A549 (cell line): ENCODE results near the gene RSPH10B.
"Not testable (repeated sequence)": the region's sequence is repeated elsewhere in the genome, so short reads cannot be mapped to it uniquely, and the experiment has no call there.

Source experiments
- CBX2 ChIP-seq: fragments of 200-600 bp; sonication (generic); IDR thresholded peaks from 2 replicates; pipeline ENCODE4 v1.6.1; 2016; ENCODE audit warnings: low read depth, mild to moderate bottlenecking, borderline replicate concordance
- HMGXB4 ChIP-seq: fragments of 250-450 bp; sonication (Bioruptor Pico); IDR thresholded peaks from 2 replicates; pipeline ENCODE4 v1.5.0; 2021; ENCODE audit warnings: mild to moderate bottlenecking, moderate library complexity, borderline replicate concordance
- KDM1A ChIP-seq: fragments of 200-600 bp; sonication (generic); IDR thresholded peaks from 2 replicates; pipeline ENCODE4 v1.6.1; 2016; ENCODE audit warnings: low read depth, mild to moderate bottlenecking
- PBX3 ChIP-seq: IDR thresholded peaks from 2 replicates; pipeline ENCODE4 v1.6.1; 2012
- PHF8 ChIP-seq: fragments of 200-600 bp; sonication (generic); IDR thresholded peaks from 2 replicates; pipeline ENCODE4 v1.6.1; 2016; ENCODE audit warnings: low read depth, mild to moderate bottlenecking, antibody characterized with exemption, moderate library complexity, borderline replicate concordance
- POLR2A ChIP-seq: IDR thresholded peaks from 2 replicates; pipeline ENCODE4 v1.6.1; 2012; ENCODE audit warnings: mild to moderate bottlenecking, low read length
- RAD21 ChIP-seq, 2 experiments: fragments of >200 bp in 1 of 2; sonication (Bioruptor Twin) in 1 of 2; formaldehyde crosslinking in 1 of 2; IDR thresholded peaks in 1 of 2; conservative IDR thresholded peaks in 1 of 2; 2 replicates in 1 of 2; 3 replicates in 1 of 2; pipeline ENCODE4 v1.6.1; 2012 to 2018; ENCODE audit warnings: inconsistent platforms in 1 of 2
- RCOR1 ChIP-seq: fragments of 150-350 bp; IDR thresholded peaks from 2 replicates; pipeline ENCODE4 v1.6.1; 2014; ENCODE audit warnings: antibody characterized with exemption, low read length, low read depth
- ZC3H11A ChIP-seq: fragments of 450-650 bp; IDR thresholded peaks from 2 replicates; pipeline ENCODE4 v1.6.1; 2014; ENCODE audit warnings: antibody characterized with exemption, mild to moderate bottlenecking
- TF ChIP-seq, protein P1 (sequence below): fragments of >200 bp; sonication (Bioruptor Twin); formaldehyde crosslinking; IDR thresholded peaks from 3 replicates; pipeline ENCODE4 v1.5.1; 2016
- TF ChIP-seq, protein P2 (sequence below): fragments of 200-600 bp; sonication (generic); IDR thresholded peaks from 2 replicates; pipeline ENCODE4 v1.6.1; 2016; ENCODE audit warnings: antibody characterized with exemption, mild to moderate bottlenecking, moderate library complexity
- TF ChIP-seq, protein P3 (sequence below): fragments of 150-350 bp; IDR thresholded peaks from 2 replicates; pipeline ENCODE4 v1.6.1; 2014; ENCODE audit warnings: low read depth, mild to moderate bottlenecking, low read length

DNA sequence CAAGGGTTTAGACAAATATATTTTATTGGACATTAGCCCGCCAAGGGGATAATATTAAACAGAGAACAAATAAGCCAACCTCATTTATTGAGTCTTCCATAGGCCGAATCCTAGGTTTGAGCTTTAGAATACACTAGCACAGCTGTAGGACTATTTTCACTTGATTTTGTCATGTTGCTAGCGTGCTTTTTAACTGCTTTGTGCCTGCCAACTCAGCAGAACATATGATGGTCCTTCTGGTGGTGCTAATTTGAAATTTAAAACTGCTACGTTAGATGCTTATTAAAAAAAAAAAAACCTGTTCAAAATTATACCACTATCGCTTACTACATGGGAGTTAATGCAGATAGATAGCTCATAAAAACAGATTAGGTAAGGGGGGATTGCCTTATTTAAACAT, 86.1 kb downstream of the RSPH10B start:
- not testable (repeated sequence) for TF ChIP-seq HMGXB4 (CRISPR knock-in tag); KDM1A; RCOR1; PHF8; ZC3H11A; POLR2A; RAD21 (conservative IDR thresholded peaks at IDR 0.05 in 1 of 2, IDR thresholded peaks at IDR 0.05 in 1 of 2); CBX2; PBX3
- TF ChIP-seq, protein P1, sequence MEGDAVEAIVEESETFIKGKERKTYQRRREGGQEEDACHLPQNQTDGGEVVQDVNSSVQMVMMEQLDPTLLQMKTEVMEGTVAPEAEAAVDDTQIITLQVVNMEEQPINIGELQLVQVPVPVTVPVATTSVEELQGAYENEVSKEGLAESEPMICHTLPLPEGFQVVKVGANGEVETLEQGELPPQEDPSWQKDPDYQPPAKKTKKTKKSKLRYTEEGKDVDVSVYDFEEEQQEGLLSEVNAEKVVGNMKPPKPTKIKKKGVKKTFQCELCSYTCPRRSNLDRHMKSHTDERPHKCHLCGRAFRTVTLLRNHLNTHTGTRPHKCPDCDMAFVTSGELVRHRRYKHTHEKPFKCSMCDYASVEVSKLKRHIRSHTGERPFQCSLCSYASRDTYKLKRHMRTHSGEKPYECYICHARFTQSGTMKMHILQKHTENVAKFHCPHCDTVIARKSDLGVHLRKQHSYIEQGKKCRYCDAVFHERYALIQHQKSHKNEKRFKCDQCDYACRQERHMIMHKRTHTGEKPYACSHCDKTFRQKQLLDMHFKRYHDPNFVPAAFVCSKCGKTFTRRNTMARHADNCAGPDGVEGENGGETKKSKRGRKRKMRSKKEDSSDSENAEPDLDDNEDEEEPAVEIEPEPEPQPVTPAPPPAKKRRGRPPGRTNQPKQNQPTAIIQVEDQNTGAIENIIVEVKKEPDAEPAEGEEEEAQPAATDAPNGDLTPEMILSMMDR = not testable (repeated sequence)
- TF ChIP-seq, protein P2, sequence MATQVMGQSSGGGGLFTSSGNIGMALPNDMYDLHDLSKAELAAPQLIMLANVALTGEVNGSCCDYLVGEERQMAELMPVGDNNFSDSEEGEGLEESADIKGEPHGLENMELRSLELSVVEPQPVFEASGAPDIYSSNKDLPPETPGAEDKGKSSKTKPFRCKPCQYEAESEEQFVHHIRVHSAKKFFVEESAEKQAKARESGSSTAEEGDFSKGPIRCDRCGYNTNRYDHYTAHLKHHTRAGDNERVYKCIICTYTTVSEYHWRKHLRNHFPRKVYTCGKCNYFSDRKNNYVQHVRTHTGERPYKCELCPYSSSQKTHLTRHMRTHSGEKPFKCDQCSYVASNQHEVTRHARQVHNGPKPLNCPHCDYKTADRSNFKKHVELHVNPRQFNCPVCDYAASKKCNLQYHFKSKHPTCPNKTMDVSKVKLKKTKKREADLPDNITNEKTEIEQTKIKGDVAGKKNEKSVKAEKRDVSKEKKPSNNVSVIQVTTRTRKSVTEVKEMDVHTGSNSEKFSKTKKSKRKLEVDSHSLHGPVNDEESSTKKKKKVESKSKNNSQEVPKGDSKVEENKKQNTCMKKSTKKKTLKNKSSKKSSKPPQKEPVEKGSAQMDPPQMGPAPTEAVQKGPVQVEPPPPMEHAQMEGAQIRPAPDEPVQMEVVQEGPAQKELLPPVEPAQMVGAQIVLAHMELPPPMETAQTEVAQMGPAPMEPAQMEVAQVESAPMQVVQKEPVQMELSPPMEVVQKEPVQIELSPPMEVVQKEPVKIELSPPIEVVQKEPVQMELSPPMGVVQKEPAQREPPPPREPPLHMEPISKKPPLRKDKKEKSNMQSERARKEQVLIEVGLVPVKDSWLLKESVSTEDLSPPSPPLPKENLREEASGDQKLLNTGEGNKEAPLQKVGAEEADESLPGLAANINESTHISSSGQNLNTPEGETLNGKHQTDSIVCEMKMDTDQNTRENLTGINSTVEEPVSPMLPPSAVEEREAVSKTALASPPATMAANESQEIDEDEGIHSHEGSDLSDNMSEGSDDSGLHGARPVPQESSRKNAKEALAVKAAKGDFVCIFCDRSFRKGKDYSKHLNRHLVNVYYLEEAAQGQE = not testable (repeated sequence)
- TF ChIP-seq, protein P3, sequence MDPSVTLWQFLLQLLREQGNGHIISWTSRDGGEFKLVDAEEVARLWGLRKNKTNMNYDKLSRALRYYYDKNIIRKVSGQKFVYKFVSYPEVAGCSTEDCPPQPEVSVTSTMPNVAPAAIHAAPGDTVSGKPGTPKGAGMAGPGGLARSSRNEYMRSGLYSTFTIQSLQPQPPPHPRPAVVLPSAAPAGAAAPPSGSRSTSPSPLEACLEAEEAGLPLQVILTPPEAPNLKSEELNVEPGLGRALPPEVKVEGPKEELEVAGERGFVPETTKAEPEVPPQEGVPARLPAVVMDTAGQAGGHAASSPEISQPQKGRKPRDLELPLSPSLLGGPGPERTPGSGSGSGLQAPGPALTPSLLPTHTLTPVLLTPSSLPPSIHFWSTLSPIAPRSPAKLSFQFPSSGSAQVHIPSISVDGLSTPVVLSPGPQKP = not testable (repeated sequence)
